ENCODE results near the gene NEDD4L. TPM values are rescaled to one million over a fixed set of nuclear protein-coding genes. Genes with fewer than 3 reads are reported as not detected.

The NEDD4L gene
- total and polyA plus RNA-seq, 4 donors: 10.2 to 20.3 (median 13.2) TPM

DNA sequence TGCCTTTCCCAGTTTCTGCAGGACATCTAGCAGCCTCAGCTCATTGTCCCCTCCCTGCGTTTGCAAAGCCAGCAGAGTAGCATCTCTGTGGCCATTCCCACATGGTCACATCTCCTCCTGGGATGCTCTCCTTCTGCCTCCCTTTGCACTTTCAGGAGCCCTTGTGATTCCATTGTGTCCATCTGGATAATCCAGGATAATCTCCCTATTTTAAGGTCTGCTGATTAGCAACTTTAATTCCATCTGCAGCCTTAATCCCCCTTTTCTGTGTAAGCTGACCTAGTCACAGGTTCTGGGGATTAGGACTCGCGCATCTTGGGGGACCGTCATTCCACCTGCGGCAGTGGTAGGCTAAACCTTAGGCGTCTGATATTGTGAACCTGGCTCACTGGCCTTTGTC, 70.7 kb downstream of the NEDD4L start:
- H3K4me3 ChIP-seq (ENCODE audit: low read depth in 1 of 3, low read length in 3 of 3): no peak overlapping the region
- no peak overlapping the region for H3K27ac ChIP-seq (ENCODE audit: low read depth in 1 of 2, low read length in 2 of 2)
- no peak overlapping the region for H3K9ac ChIP-seq (ENCODE audit: low read depth in 1 of 2, low read length in 2 of 2)
- no peak for TF ChIP-seq FOXA2 (IDR thresholded peaks at IDR 0.05)
- no peak for TF ChIP-seq FOXA1 (IDR thresholded peaks at IDR 0.05)
- TF ChIP-seq, protein P1, sequence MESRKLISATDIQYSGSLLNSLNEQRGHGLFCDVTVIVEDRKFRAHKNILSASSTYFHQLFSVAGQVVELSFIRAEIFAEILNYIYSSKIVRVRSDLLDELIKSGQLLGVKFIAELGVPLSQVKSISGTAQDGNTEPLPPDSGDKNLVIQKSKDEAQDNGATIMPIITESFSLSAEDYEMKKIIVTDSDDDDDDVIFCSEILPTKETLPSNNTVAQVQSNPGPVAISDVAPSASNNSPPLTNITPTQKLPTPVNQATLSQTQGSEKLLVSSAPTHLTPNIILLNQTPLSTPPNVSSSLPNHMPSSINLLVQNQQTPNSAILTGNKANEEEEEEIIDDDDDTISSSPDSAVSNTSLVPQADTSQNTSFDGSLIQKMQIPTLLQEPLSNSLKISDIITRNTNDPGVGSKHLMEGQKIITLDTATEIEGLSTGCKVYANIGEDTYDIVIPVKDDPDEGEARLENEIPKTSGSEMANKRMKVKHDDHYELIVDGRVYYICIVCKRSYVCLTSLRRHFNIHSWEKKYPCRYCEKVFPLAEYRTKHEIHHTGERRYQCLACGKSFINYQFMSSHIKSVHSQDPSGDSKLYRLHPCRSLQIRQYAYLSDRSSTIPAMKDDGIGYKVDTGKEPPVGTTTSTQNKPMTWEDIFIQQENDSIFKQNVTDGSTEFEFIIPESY (IDR thresholded peaks at IDR 0.05): no peak
- TF ChIP-seq YY1 (IDR thresholded peaks at IDR 0.05): no peak
- no peak for TF ChIP-seq EGR1 (IDR thresholded peaks at IDR 0.05; ENCODE audit: low read depth in 2 of 2)
- no peak for TF ChIP-seq NR2F2 (IDR thresholded peaks at IDR 0.05)
- TF ChIP-seq RXRA (IDR thresholded peaks at IDR 0.05): no peak
- TF ChIP-seq HNF4A (conservative IDR thresholded peaks at IDR 0.05): no peak
- TF ChIP-seq, protein P2, sequence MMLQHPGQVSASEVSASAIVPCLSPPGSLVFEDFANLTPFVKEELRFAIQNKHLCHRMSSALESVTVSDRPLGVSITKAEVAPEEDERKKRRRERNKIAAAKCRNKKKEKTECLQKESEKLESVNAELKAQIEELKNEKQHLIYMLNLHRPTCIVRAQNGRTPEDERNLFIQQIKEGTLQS (IDR thresholded peaks at IDR 0.05): no peak
- no peak for TF ChIP-seq SP1 (IDR thresholded peaks at IDR 0.05)
- TF ChIP-seq JUND (IDR thresholded peaks at IDR 0.05): no peak
- TF ChIP-seq, protein P3, sequence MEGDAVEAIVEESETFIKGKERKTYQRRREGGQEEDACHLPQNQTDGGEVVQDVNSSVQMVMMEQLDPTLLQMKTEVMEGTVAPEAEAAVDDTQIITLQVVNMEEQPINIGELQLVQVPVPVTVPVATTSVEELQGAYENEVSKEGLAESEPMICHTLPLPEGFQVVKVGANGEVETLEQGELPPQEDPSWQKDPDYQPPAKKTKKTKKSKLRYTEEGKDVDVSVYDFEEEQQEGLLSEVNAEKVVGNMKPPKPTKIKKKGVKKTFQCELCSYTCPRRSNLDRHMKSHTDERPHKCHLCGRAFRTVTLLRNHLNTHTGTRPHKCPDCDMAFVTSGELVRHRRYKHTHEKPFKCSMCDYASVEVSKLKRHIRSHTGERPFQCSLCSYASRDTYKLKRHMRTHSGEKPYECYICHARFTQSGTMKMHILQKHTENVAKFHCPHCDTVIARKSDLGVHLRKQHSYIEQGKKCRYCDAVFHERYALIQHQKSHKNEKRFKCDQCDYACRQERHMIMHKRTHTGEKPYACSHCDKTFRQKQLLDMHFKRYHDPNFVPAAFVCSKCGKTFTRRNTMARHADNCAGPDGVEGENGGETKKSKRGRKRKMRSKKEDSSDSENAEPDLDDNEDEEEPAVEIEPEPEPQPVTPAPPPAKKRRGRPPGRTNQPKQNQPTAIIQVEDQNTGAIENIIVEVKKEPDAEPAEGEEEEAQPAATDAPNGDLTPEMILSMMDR (IDR thresholded peaks at IDR 0.05; ENCODE audit: low read depth, low read length, missing input control): no peak
- no peak for TF ChIP-seq GABPA (IDR thresholded peaks at IDR 0.05 in 1 of 2, conservative IDR thresholded peaks at IDR 0.05 in 1 of 2)
- no peak for TF ChIP-seq RAD21 (IDR thresholded peaks at IDR 0.05)
- TF ChIP-seq HNF4G (IDR thresholded peaks at IDR 0.05): no peak
- TF ChIP-seq, protein P4, sequence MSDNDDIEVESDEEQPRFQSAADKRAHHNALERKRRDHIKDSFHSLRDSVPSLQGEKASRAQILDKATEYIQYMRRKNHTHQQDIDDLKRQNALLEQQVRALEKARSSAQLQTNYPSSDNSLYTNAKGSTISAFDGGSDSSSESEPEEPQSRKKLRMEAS (IDR thresholded peaks at IDR 0.05): no peak
- TF ChIP-seq TAF1 (conservative IDR thresholded peaks at IDR 0.05): no peak
- TF ChIP-seq, protein P5, sequence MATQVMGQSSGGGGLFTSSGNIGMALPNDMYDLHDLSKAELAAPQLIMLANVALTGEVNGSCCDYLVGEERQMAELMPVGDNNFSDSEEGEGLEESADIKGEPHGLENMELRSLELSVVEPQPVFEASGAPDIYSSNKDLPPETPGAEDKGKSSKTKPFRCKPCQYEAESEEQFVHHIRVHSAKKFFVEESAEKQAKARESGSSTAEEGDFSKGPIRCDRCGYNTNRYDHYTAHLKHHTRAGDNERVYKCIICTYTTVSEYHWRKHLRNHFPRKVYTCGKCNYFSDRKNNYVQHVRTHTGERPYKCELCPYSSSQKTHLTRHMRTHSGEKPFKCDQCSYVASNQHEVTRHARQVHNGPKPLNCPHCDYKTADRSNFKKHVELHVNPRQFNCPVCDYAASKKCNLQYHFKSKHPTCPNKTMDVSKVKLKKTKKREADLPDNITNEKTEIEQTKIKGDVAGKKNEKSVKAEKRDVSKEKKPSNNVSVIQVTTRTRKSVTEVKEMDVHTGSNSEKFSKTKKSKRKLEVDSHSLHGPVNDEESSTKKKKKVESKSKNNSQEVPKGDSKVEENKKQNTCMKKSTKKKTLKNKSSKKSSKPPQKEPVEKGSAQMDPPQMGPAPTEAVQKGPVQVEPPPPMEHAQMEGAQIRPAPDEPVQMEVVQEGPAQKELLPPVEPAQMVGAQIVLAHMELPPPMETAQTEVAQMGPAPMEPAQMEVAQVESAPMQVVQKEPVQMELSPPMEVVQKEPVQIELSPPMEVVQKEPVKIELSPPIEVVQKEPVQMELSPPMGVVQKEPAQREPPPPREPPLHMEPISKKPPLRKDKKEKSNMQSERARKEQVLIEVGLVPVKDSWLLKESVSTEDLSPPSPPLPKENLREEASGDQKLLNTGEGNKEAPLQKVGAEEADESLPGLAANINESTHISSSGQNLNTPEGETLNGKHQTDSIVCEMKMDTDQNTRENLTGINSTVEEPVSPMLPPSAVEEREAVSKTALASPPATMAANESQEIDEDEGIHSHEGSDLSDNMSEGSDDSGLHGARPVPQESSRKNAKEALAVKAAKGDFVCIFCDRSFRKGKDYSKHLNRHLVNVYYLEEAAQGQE (IDR thresholded peaks at IDR 0.05): no peak
- H3K4me1 ChIP-seq (ENCODE audit: control insufficient read depth in 4 of 4, insufficient read depth in 4 of 4, low read length in 3 of 4): peaks cover 6 to 9% (median 7%) of the 10 kb centered on the region in 4 donors
- DNase-seq (ENCODE audit: low spot score): no peak
- no peaks in the 10 kb centered on the region for H3K27me3 ChIP-seq (ENCODE audit: control insufficient read depth in 4 of 4, insufficient read depth in 4 of 4, low read length in 3 of 4)
- no peaks in the 10 kb centered on the region for H3K9me3 ChIP-seq (ENCODE audit: control insufficient read depth in 4 of 4, low read length in 3 of 4)
- no peaks in the 10 kb centered on the region for H3K36me3 ChIP-seq (ENCODE audit: control insufficient read depth in 4 of 4, insufficient read depth in 3 of 4, low read depth in 1 of 4, low read length in 3 of 4)
- 98% methylated on average over 6 of the region's 6 CpGs for WGBS

Measured in liver (tissue), 9 donors.